ENCODE results near the gene IL20RA. TPM values are rescaled to one million over a fixed set of nuclear protein-coding genes. Genes with fewer than 3 reads are reported as not detected.

IL20RA gene
- total RNA-seq, 2 donors from 2014 or later: not detected

DNA sequence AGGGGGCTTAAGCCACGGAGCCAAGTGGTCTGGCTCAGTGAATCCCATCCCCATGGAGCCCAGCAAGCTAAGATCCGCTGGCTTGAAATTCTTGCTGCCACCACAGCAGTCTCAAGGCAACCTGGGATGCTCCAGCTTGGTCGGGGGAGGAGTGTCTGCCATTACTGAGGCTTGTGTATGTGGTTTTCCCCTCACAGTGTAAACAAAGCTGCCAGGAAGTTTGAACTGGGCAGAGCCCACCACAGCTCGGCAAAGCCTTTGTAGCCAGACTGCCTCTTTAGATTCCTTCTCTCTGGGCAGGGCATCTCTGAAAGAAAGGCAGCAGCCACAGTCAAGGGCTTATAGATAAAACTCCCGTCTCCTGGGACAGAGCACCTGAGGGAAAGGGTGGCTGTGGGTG is 25.5 kb upstream of the IL20RA start:
- DNase-seq (ENCODE audit: low spot score) (no peak), ATAC-seq (no peak)
- Mint-ChIP-seq H3K4me3 (no peak overlapping the region), H3K9me3 (peaks cover 2% of the 10 kb centered on the region), H3K4me1 (ENCODE audit: low read depth in 2 of 2) (peaks cover 0 to 4% of the 10 kb centered on the region in 2 donors), H3K27ac (no peak overlapping the region), H3K27me3 (peaks cover 64 to 68% of the 10 kb centered on the region in 2 donors), H3K36me3 (peaks cover 13% of the 10 kb centered on the region)

DNA sequence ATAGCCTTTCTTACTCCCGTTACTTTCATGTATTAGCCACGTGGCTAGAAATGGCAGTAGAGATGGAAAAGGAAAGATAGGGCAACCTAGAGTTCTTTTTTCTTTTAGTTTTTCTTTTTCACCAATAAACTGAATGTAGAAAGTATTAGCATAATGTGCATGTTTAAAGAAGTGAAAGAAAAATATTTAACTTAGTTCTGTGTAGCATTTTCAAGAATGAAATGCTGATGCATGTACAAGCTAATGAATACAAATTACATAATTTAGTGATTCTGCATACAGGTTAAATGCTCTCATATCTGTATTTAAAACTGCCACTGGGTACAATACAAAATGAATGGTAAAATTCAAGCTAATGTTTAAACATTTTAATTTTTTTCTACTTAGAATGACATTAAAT is 22.6 kb upstream of the IL20RA start:
- H3K27ac Mint-ChIP-seq: no peak overlapping the region
- H3K36me3 Mint-ChIP-seq: peaks cover 13% of the 10 kb centered on the region
- DNase-seq (ENCODE audit: low spot score) (no peak), ATAC-seq (no peak)
- H3K9me3 Mint-ChIP-seq: peaks cover 2% of the 10 kb centered on the region
- peaks cover 51 to 57% of the 10 kb centered on the region in 2 donors for H3K27me3 Mint-ChIP-seq
- H3K4me1 Mint-ChIP-seq (ENCODE audit: low read depth in 2 of 2): peaks cover 0 to 4% of the 10 kb centered on the region in 2 donors
- no peak overlapping the region for H3K4me3 Mint-ChIP-seq

DNA sequence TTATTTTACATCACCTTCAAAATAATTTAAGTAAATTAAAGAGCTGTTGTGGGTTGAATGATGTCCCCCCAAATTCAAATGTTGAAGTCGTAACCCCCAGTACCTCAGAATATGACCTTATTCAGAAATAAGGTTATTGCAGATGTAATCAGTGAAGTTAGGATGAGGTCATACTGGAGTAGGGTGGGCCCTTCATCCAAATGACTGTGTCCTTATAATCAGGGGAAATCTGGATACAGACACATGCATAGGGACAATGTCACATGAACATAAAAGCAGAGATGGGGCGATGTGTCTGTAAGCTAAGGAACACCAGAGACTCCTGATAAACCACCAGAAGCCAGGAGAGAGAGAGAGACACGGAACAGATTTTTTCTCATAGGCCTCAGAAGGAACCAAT is 13.3 kb upstream of the IL20RA start:
- ATAC-seq: no peak
- DNase-seq (ENCODE audit: low spot score): no peak
- Mint-ChIP-seq H3K27me3 (peaks cover 21 to 32% of the 10 kb centered on the region in 2 donors), H3K36me3 (no peaks in the 10 kb centered on the region), H3K9me3 (no peaks in the 10 kb centered on the region), H3K4me3 (no peak overlapping the region), H3K4me1 (ENCODE audit: low read depth in 2 of 2) (no peaks in the 10 kb centered on the region), H3K27ac (no peak overlapping the region)

DNA sequence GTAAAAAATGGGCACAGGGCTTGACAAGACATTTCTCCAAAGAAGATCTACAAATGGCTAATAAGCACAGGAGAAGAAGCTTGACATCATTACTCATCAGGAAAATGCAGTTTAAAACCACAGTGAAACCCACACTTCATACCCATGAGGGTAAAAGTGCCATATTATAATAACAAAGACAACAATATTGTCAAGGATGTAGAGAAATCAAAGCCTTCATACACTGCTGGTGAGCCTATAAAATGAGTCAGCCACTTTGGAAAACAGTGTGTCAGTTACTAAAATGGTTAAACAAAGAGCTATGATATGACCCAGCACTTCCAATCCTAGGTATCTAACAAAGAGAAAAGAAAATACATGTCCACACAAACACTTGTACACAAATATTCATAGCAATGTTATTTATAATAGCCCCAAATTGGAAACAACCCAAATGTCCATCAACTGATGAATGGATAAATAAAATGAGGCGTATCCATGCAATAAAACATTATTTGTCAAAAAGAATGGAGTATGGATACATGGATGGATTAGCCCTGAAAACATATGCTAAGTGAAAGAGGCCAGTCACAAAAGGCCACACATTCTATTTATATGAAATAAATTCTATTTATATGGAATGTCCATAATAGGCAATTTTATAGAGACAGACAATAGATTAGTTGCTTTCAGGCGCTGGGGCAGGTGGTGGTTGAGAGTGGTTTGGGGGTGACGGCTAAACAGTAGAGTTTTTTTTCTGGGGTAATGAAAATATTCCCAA is 11.5 kb upstream of the IL20RA start:
- DNase-seq (ENCODE audit: low spot score) (no peak), ATAC-seq (no peak)
- Mint-ChIP-seq H3K27me3 (peaks cover 27 to 49% of the 10 kb centered on the region in 2 donors), H3K27ac (no peak overlapping the region), H3K4me1 (ENCODE audit: low read depth in 2 of 2) (no peaks in the 10 kb centered on the region), H3K9me3 (no peaks in the 10 kb centered on the region), H3K4me3 (no peak overlapping the region), H3K36me3 (no peaks in the 10 kb centered on the region)

DNA sequence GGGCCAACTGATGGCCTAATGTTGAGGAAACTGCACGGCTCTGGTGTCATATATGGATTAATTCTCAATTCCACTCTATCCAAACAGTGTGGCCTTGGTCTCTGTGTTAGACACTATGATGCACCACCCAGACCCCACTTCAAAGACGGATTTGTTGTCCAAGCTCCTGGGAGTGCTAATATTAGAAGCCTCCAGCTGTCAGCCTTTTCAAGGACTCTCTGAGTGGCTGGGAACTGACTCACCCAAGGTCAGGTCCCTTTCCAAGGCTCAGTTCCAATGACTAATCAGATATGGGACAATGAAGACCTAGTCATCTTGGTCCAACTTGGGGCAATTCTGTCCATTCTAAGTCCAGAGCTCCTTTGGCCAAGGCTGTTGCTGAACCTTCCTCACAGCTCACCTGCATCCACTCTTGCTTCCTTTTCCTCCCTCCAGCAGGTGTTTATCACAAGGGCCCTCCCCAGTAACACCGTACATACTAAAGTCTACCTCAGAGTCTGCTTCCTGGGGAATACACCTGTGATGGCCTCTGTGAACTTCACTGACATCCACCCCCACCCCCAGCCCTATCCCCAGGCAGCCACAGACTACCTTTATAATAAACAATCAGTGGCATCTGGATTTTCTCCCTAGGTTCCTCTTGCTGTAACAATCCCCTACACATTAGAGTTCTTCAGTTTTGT is 7.2 kb upstream of the IL20RA start:
- no peaks in the 10 kb centered on the region for H3K4me1 Mint-ChIP-seq (ENCODE audit: low read depth in 2 of 2)
- ATAC-seq (no peak), DNase-seq (ENCODE audit: low spot score) (no peak)
- no peaks in the 10 kb centered on the region for H3K36me3 Mint-ChIP-seq
- no peaks in the 10 kb centered on the region for H3K9me3 Mint-ChIP-seq
- no peak overlapping the region for H3K27ac Mint-ChIP-seq
- no peak overlapping the region for H3K4me3 Mint-ChIP-seq
- H3K27me3 Mint-ChIP-seq: peaks cover 43 to 79% of the 10 kb centered on the region in 2 donors

DNA sequence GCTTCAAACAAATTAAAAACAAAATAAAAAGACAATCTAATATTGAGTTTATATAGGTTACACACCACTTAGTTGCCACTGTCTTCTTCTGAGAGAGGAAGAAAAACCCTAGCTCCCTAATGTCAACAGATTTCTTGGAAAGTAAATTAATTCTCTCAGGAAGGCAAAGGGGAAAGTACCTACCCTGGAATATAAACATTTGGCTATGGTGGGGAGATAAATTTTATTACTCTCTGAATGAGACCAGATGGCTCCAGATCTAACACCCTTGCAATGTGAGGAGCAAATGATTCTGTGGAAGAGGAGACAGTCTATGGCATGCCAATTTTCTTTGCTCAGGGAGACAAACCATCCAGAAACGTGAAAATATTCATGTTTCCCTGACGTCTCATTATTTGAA is 4.3 kb upstream of the IL20RA start:
- Mint-ChIP-seq H3K4me1 (ENCODE audit: low read depth in 2 of 2) (peaks cover 0 to 2% of the 10 kb centered on the region in 2 donors), H3K9me3 (no peaks in the 10 kb centered on the region), H3K27me3 (peaks cover 44 to 75% of the 10 kb centered on the region in 2 donors), H3K36me3 (no peaks in the 10 kb centered on the region), H3K4me3 (no peak overlapping the region), H3K27ac (no peak overlapping the region)
- DNase-seq (ENCODE audit: low spot score): no peak
- no peak for ATAC-seq

DNA sequence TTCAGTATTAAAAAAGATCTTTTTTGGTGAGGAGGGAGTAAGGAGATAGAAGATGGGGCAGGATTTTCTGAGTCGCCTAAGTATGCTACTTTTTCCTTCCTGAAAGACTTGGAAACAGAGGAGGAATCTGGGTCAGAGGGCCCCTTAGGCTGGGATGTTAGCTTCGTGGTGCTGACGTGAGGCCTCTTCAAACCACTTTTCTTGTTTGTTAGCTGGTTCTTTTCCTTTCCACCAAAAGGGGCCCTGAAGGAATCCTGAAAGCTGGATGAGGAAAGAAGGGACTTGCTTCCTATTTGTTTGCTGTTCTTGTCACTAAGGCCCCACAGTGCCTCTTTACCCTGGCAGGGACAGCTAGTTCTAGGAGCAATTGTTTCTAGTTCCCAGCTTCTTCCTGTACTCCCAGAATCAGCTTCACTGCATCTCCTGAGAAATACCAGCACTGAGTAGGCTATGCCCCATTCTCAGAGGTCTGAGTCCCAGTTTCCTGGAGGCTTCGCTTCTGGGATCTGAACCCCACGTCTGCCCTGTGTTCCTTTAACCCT is 2.2 kb upstream of the IL20RA start:
- DNase-seq (ENCODE audit: low spot score) (no peak), ATAC-seq (no peak)
- Mint-ChIP-seq H3K4me3 (no peak overlapping the region), H3K4me1 (ENCODE audit: low read depth in 2 of 2) (peaks cover 0 to 5% of the 10 kb centered on the region in 2 donors), H3K9me3 (no peaks in the 10 kb centered on the region), H3K36me3 (no peaks in the 10 kb centered on the region), H3K27me3 (peaks cover 56 to 83% of the 10 kb centered on the region in 2 donors), H3K27ac (no peak overlapping the region)

DNA sequence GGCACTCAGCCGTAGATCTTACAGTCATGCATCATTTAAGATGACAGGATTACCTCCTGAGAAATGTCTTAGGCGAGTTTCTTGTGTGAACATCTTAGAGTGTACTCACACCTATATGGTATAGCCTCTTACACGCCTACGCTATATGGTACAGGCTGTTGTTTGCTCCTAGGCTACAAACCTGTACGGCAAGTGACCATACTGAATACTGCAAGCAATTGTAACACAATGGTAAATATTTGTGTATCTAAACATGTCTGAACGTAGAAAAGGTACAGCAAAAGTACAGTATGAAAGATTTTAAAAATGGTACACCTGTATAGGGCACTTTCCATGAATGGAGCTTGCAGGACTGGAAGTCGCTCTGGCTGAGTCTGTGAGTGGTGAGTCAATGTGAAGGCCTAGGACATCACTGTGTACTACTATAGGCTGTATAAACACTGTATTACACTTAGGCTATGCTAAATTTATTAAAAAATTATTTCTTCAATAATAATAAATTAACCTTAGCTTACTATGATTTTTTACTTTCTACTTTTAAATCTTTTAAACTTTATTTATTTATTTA is 541 bp upstream of the IL20RA start:
- Mint-ChIP-seq H3K4me3 (peak overlapping the region; percentile 51), H3K36me3 (no peaks in the 10 kb centered on the region), H3K27me3 (peaks cover 61 to 83% of the 10 kb centered on the region in 2 donors), H3K4me1 (ENCODE audit: low read depth in 2 of 2) (peaks cover 0 to 5% of the 10 kb centered on the region in 2 donors), H3K27ac (no peak overlapping the region), H3K9me3 (no peaks in the 10 kb centered on the region)
- ATAC-seq (no peak), DNase-seq (ENCODE audit: low spot score) (no peak)

DNA sequence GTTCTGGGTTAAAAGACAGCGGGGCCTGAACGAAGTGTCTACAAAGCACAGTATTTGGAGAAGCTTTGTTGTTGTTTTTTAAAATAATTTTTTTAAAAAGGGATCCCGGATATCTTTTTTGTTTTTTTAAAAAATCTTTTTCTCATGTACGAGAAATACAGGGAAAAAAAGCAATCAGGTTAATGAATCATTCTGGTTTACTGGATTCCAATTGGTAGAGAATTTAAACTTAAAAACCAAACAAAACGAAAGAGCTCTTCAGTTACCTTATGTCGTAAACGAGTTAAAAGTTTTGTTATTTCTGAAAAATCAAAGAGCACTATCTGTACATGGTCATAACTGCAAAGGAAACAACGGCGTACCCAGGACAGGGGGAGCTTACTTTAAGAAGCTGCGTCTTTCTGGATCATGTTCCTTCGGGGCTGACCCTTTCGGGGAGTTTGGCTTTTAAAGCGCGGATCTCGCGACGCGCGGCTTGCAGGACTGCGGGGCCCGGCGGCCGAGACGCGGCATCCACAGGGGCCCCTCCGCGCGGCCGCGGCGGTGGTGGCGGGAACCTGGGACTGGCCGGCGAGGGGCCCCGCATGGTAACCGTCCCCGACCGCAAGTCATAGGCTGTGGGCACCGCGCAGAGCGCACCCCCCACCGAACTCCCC is 927 bp downstream of the IL20RA start:
- DNase-seq (ENCODE audit: low spot score): no peak
- ATAC-seq: peak; percentile 54 to 62
- Mint-ChIP-seq H3K36me3 (no peaks in the 10 kb centered on the region), H3K27me3 (peaks cover 67 to 85% of the 10 kb centered on the region in 2 donors), H3K27ac (no peak overlapping the region), H3K9me3 (no peaks in the 10 kb centered on the region), H3K4me3 (peak overlapping the region; percentile 70), H3K4me1 (ENCODE audit: low read depth in 2 of 2) (peaks cover 0 to 5% of the 10 kb centered on the region in 2 donors)

DNA sequence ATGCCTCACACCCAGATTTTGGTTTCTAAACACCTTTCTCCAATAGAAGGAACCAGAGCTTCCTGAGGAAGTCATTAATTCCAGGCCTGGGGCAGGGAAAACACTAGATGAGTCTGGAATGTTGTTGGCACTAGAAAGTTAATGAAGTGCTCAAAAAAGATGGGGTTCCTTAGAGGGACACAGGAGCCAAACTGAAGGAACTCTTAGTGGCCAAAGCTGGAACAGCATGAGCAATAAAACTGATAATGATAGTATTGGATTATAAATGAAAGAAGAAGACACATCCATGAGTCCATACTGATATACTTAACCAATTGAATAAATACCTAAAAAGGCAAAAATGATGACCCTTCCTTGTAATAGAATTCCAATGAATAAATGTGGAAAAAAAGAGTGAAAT is 4.4 kb downstream of the IL20RA start:
- H3K27ac Mint-ChIP-seq: no peak overlapping the region
- no peaks in the 10 kb centered on the region for H3K9me3 Mint-ChIP-seq
- ATAC-seq: no peak
- no peaks in the 10 kb centered on the region for H3K36me3 Mint-ChIP-seq
- peaks cover 0 to 12% of the 10 kb centered on the region in 2 donors for H3K4me1 Mint-ChIP-seq (ENCODE audit: low read depth in 2 of 2)
- peaks cover 69 to 87% of the 10 kb centered on the region in 2 donors for H3K27me3 Mint-ChIP-seq
- no peak for DNase-seq (ENCODE audit: low spot score)
- no peak overlapping the region for H3K4me3 Mint-ChIP-seq

DNA sequence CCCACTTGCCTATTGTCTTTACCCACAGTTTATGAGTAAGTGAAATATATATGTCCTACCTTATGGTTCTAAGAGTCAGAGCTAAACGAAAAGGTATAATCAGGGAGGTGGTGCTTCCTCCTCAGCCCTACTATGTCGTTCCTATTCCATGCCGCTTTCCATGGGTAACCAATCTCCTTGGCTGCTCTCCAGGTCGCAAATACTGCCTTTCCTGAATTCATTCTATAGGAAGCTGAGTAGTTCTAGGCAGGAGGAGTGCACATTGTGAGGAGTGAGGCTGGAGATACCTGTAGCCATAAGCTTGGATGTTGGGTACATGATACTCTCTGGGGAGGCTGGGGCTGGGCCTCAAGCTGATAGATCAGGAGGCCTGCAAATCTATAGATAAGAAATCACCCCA is 5.8 kb downstream of the IL20RA start:
- H3K36me3 Mint-ChIP-seq: no peaks in the 10 kb centered on the region
- no peak overlapping the region for H3K27ac Mint-ChIP-seq
- DNase-seq (ENCODE audit: low spot score) (no peak), ATAC-seq (no peak)
- no peak overlapping the region for H3K4me3 Mint-ChIP-seq
- no peaks in the 10 kb centered on the region for H3K9me3 Mint-ChIP-seq
- peaks cover 3 to 11% of the 10 kb centered on the region in 2 donors for H3K4me1 Mint-ChIP-seq (ENCODE audit: low read depth in 2 of 2)
- H3K27me3 Mint-ChIP-seq: peaks cover 63 to 82% of the 10 kb centered on the region in 2 donors

DNA sequence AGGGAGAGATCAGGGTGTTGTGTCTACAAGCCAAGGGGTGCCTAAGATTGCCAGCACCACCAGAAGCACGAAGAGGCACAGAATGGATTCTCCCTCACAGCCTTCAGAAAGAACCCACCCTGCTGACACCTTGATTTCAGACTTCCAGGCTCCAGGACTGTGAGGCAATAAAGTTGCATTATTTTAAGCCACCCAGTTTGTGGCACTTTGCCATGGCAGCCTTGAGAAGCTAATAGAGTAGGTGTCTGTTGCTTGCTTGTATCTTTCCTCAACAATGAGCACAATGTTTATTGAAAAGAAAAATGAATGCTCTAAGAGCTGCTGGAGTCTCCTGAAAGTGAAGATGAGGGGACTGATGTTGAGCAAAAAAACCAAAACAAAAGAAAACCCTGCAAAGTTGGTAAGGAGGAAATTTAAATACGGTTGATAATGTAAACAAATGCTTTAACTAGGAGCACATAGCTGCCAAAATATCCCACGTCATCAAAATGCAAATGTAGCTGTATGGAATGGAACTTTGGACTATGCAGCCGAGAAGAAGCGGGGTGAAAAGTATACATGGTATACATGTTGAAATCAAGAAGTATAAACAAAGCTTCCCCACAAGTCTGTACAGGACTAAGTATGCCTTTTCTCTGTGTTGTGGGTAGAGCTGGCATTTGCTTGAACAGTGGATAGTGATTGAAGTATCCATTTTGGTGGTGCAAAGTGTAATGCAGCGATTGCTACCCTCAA is 8.0 kb downstream of the IL20RA start:
- ATAC-seq (no peak), DNase-seq (ENCODE audit: low spot score) (no peak)
- H3K4me3 Mint-ChIP-seq: no peak overlapping the region
- H3K4me1 Mint-ChIP-seq (ENCODE audit: low read depth in 2 of 2): peaks cover 12 to 22% of the 10 kb centered on the region in 2 donors
- peaks cover 59 to 82% of the 10 kb centered on the region in 2 donors for H3K27me3 Mint-ChIP-seq
- H3K9me3 Mint-ChIP-seq: no peaks in the 10 kb centered on the region
- H3K27ac Mint-ChIP-seq: no peak overlapping the region
- peaks cover 5% of the 10 kb centered on the region for H3K36me3 Mint-ChIP-seq

DNA sequence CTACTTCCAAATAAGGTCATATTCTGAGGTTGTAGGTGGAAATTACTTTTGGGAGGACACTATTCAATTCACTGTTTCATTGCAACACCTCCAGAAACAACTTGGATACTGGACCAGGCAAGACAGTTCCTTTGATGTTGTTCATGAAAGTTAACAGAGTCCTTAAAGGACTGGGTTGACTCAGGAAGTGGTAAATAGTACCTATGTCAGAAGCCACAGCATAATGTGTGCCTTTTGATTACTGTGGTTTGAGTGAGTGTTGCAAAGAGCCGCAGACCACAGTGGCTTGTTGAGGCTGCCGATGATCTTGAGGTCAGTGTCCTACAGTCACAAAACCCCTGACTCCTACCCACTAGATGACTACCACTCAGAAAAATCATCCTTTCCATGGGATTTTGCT is 10.9 kb downstream of the IL20RA start:
- H3K4me1 Mint-ChIP-seq (ENCODE audit: low read depth in 2 of 2): peaks cover 12 to 24% of the 10 kb centered on the region in 2 donors
- peak overlapping the region; percentile 46 to 66 for H3K27ac Mint-ChIP-seq
- ATAC-seq: peak; percentile 99 to 100
- no peaks in the 10 kb centered on the region for H3K9me3 Mint-ChIP-seq
- DNase-seq (ENCODE audit: low spot score): peak; percentile 84
- peak overlapping the region; percentile 58 for H3K4me3 Mint-ChIP-seq
- peaks cover 53 to 78% of the 10 kb centered on the region in 2 donors for H3K27me3 Mint-ChIP-seq
- peaks cover 5% of the 10 kb centered on the region for H3K36me3 Mint-ChIP-seq
